Activated CD8-positive, alpha-beta memory T cell treated with anti-CD3 and anti-CD28 coated beads for 48 hours (primary cell): Measurements from ENCODE around the gene SHISA3.

ENCODE experiments used
- DNase-seq, 3 experiments: peaks; one replicate each; pipeline ENCODE4 v3.0.0-alpha.2; 2020; ENCODE audit warnings: low read depth in 2 of 3, low spot score in 2 of 3

The SHISA3 gene

GRCh38 chr4:42391355-42391664, 6.0 kb upstream of the SHISA3 start:
- DNase-seq: no peak

- DNase-seq: no peak
Observed at GRCh38 chr4:42391981-42392380, 5.3 kb upstream of the SHISA3 start.

GRCh38 chr4:42392436-42392835, 4.9 kb upstream of the SHISA3 start:
- no peak for DNase-seq

- DNase-seq: no peak
Observed at GRCh38 chr4:42395595-42395994, 1.7 kb upstream of the SHISA3 start.

- DNase-seq: no peak
Observed at GRCh38 chr4:42396361-42396751, 932 bp upstream of the SHISA3 start.

GRCh38 chr4:42397635-42398170, 415 bp downstream of the SHISA3 start:
- peak in 1 of 3 experiments; percentile 9 for DNase-seq

- peak in 1 of 3 experiments; percentile 2 for DNase-seq
Observed at GRCh38 chr4:42398171-42398870, 1.0 kb downstream of the SHISA3 start.

GRCh38 chr4:42398871-42399331, 1.6 kb downstream of the SHISA3 start:
- DNase-seq: no peak

- no peak for DNase-seq
Observed at GRCh38 chr4:42399393-42399792, 2.1 kb downstream of the SHISA3 start.

- DNase-seq: no peak
Observed at GRCh38 chr4:42401171-42401570, 3.9 kb downstream of the SHISA3 start.

GRCh38 chr4:42404001-42404400, 6.7 kb downstream of the SHISA3 start:
- no peak for DNase-seq

- DNase-seq: no peak
Observed at GRCh38 chr4:42410446-42410845, 13.2 kb downstream of the SHISA3 start.

- no peak for DNase-seq
Observed at GRCh38 chr4:42411803-42412202, 14.5 kb downstream of the SHISA3 start.

- no peak for DNase-seq
Observed at GRCh38 chr4:42412251-42412650, 15.0 kb downstream of the SHISA3 start.

- no peak for DNase-seq
Observed at GRCh38 chr4:42415281-42415680, 18.0 kb downstream of the SHISA3 start.

GRCh38 chr4:42416017-42416416, 18.7 kb downstream of the SHISA3 start:
- DNase-seq: no peak

GRCh38 chr4:42417550-42417949, 20.3 kb downstream of the SHISA3 start:
- no peak for DNase-seq

- no peak for DNase-seq
Observed at GRCh38 chr4:42420140-42420539, 22.9 kb downstream of the SHISA3 start.

GRCh38 chr4:42425146-42426065, 28.1 kb downstream of the SHISA3 start:
- DNase-seq: no peak

GRCh38 chr4:42428036-42428435, 30.7 kb downstream of the SHISA3 start:
- no peak for DNase-seq

- DNase-seq: no peak
Observed at GRCh38 chr4:42436928-42437565, 39.8 kb downstream of the SHISA3 start.

GRCh38 chr4:42440083-42440482, 42.8 kb downstream of the SHISA3 start:
- DNase-seq: no peak
